Measurements from ENCODE around the gene QRICH2.
A peak's percentile ranks its signal among the peaks of the same experiment; 100 is the strongest.

QRICH2 gene

GRCh38 chr17:76329664-76330063, 21.6 kb upstream of the QRICH2 start:
- 95% methylated on average over 6 of the region's 8 CpGs for WGBS (ENCODE audit: insufficient coverage)
- ChIA-PET CTCF (interaction anchor here (1.2 to 1.3 kb wide), 2 partner anchors 27 to 294 kb away, joined by 3 read pairs; no protein-coding TSS in a partner anchor), POLR2A (interaction anchor here (1.1 kb wide), 1 partner anchor 10 kb away, joined by 3 read pairs; no protein-coding TSS in a partner anchor)
- H3K4me1 ChIP-seq (ENCODE audit: control extremely low read depth in 1 of 4, control insufficient read depth in 4 of 4, insufficient read depth in 4 of 4, low read length in 3 of 4) = peaks cover 0 to 3% (median under 1%) of the 10 kb centered on the region in 4 experiments
- no peaks in the 10 kb centered on the region for H3K27me3 ChIP-seq (replicated peaks in 2 of 5; ENCODE audit: control insufficient read depth in 4 of 5, insufficient read depth in 5 of 5, low read length in 4 of 5)
- H3K27ac ChIP-seq (ENCODE audit: insufficient read depth in 1 of 2, low read depth in 1 of 2, low read length in 2 of 2, poor library complexity in 1 of 2, severe bottlenecking in 2 of 2) = no peak overlapping the region
- H3K9me3 ChIP-seq (ENCODE audit: control extremely low read depth in 1 of 5, control insufficient read depth in 4 of 5, insufficient read depth in 2 of 5, low read depth in 1 of 5, low read length in 4 of 5) = no peaks in the 10 kb centered on the region
- H3K36me3 ChIP-seq (ENCODE audit: control insufficient read depth in 4 of 4, insufficient read depth in 4 of 4, low read length in 3 of 4) = peaks cover 8 to 29% (median 25%) of the 10 kb centered on the region in 4 experiments
- H3K4me3 ChIP-seq (ENCODE audit: control insufficient read depth in 1 of 7, extremely low read depth in 1 of 7, insufficient read depth in 4 of 7, low read depth in 2 of 7, low read length in 6 of 7) = no peak overlapping the region
- no peak for DNase-seq

- Histone ChIP-seq H3K4me3 (ENCODE audit: control insufficient read depth in 1 of 7, extremely low read depth in 1 of 7, insufficient read depth in 4 of 7, low read depth in 2 of 7, low read length in 6 of 7) (peak overlapping the region in 1 of 7 experiments; percentile 13), H3K9me3 (ENCODE audit: control extremely low read depth in 1 of 5, control insufficient read depth in 4 of 5, insufficient read depth in 2 of 5, low read depth in 1 of 5, low read length in 4 of 5) (no peaks in the 10 kb centered on the region), H3K36me3 (ENCODE audit: control insufficient read depth in 4 of 4, insufficient read depth in 4 of 4, low read length in 3 of 4) (peaks cover 8 to 38% (median 26%) of the 10 kb centered on the region in 4 experiments), H3K27me3 (replicated peaks in 2 of 5; ENCODE audit: control insufficient read depth in 4 of 5, insufficient read depth in 5 of 5, low read length in 4 of 5) (no peaks in the 10 kb centered on the region), H3K4me1 (ENCODE audit: control extremely low read depth in 1 of 4, control insufficient read depth in 4 of 4, insufficient read depth in 4 of 4, low read length in 3 of 4) (peaks cover 0 to 3% (median under 1%) of the 10 kb centered on the region in 4 experiments), H3K27ac (ENCODE audit: insufficient read depth in 1 of 2, low read depth in 1 of 2, low read length in 2 of 2, poor library complexity in 1 of 2, severe bottlenecking in 2 of 2) (no peak overlapping the region)
- ChIA-PET CTCF (interaction anchor here (0.9 to 1.6 kb wide), 3 partner anchors 16 to 70 kb away, joined by 3 to 4 read pairs (median 4); no protein-coding TSS in a partner anchor), POLR2A (interaction anchor here (1.0 kb wide), 1 partner anchor 11 kb away, joined by 3 read pairs; no protein-coding TSS in a partner anchor)
- WGBS (ENCODE audit: insufficient coverage) = 17% methylated on average over 2 of the region's 6 CpGs
- peak; percentile 2 to 37 (median 26) for DNase-seq
Observed at GRCh38 chr17:76327696-76328095, 19.6 kb upstream of the QRICH2 start.

GRCh38 chr17:76326306-76326705, 18.2 kb upstream of the QRICH2 start:
- WGBS (ENCODE audit: insufficient coverage) = no CpG with 5 or more reads among the region's 1 CpG
- Histone ChIP-seq H3K9me3 (ENCODE audit: control extremely low read depth in 1 of 5, control insufficient read depth in 4 of 5, insufficient read depth in 2 of 5, low read depth in 1 of 5, low read length in 4 of 5) (no peaks in the 10 kb centered on the region), H3K4me3 (ENCODE audit: control insufficient read depth in 1 of 7, extremely low read depth in 1 of 7, insufficient read depth in 4 of 7, low read depth in 2 of 7, low read length in 6 of 7) (no peak overlapping the region), H3K27me3 (replicated peaks in 2 of 5; ENCODE audit: control insufficient read depth in 4 of 5, insufficient read depth in 5 of 5, low read length in 4 of 5) (no peaks in the 10 kb centered on the region), H3K27ac (ENCODE audit: insufficient read depth in 1 of 2, low read depth in 1 of 2, low read length in 2 of 2, poor library complexity in 1 of 2, severe bottlenecking in 2 of 2) (no peak overlapping the region), H3K4me1 (ENCODE audit: control extremely low read depth in 1 of 4, control insufficient read depth in 4 of 4, insufficient read depth in 4 of 4, low read length in 3 of 4) (peaks cover 0 to 3% (median under 1%) of the 10 kb centered on the region in 4 experiments), H3K36me3 (ENCODE audit: control insufficient read depth in 4 of 4, insufficient read depth in 4 of 4, low read length in 3 of 4) (peaks cover 5 to 40% (median 25%) of the 10 kb centered on the region in 4 experiments)
- no peak for DNase-seq
- CTCF ChIA-PET = interaction anchor here (1.2 to 1.6 kb wide), 3 partner anchors 9 to 27 kb away, joined by 3 to 4 read pairs (median 3); no protein-coding TSS in a partner anchor
- POLR2A ChIA-PET = no interaction called here

GRCh38 chr17:76318586-76318985, 10.5 kb upstream of the QRICH2 start:
- H3K27me3 ChIP-seq (replicated peaks in 2 of 5; ENCODE audit: control insufficient read depth in 4 of 5, insufficient read depth in 5 of 5, low read length in 4 of 5) = no peaks in the 10 kb centered on the region
- peaks cover 0 to 9% (median 2%) of the 10 kb centered on the region in 4 experiments for H3K4me1 ChIP-seq (ENCODE audit: control extremely low read depth in 1 of 4, control insufficient read depth in 4 of 4, insufficient read depth in 4 of 4, low read length in 3 of 4)
- H3K36me3 ChIP-seq (ENCODE audit: control insufficient read depth in 4 of 4, insufficient read depth in 4 of 4, low read length in 3 of 4) = peaks cover 4 to 26% (median 17%) of the 10 kb centered on the region in 4 experiments
- ChIA-PET CTCF (interaction anchor here (1.1 kb wide), 1 partner anchor 16 kb away, joined by 3 read pairs; no protein-coding TSS in a partner anchor), POLR2A (no interaction called here)
- H3K27ac ChIP-seq (ENCODE audit: insufficient read depth in 1 of 2, low read depth in 1 of 2, low read length in 2 of 2, poor library complexity in 1 of 2, severe bottlenecking in 2 of 2) = no peak overlapping the region
- H3K4me3 ChIP-seq (ENCODE audit: control insufficient read depth in 1 of 7, extremely low read depth in 1 of 7, insufficient read depth in 4 of 7, low read depth in 2 of 7, low read length in 6 of 7) = no peak overlapping the region
- WGBS (ENCODE audit: insufficient coverage) = 88% methylated on average over 1 of the region's 3 CpGs
- DNase-seq = no peak
- no peaks in the 10 kb centered on the region for H3K9me3 ChIP-seq (ENCODE audit: control extremely low read depth in 1 of 5, control insufficient read depth in 4 of 5, insufficient read depth in 2 of 5, low read depth in 1 of 5, low read length in 4 of 5)

GRCh38 chr17:76317535-76317934, 9.5 kb upstream of the QRICH2 start:
- H3K36me3 ChIP-seq (ENCODE audit: control insufficient read depth in 4 of 4, insufficient read depth in 4 of 4, low read length in 3 of 4) = peaks cover 8 to 29% (median 24%) of the 10 kb centered on the region in 4 experiments
- POLR2A ChIA-PET = no interaction called here
- no peak overlapping the region for H3K4me3 ChIP-seq (ENCODE audit: control insufficient read depth in 1 of 7, extremely low read depth in 1 of 7, insufficient read depth in 4 of 7, low read depth in 2 of 7, low read length in 6 of 7)
- H3K27me3 ChIP-seq (replicated peaks in 2 of 5; ENCODE audit: control insufficient read depth in 4 of 5, insufficient read depth in 5 of 5, low read length in 4 of 5) = no peaks in the 10 kb centered on the region
- CTCF ChIA-PET = interaction anchor here (0.6 to 1.1 kb wide), 2 partner anchors 15 to 411 kb away, joined by 3 to 4 read pairs; no protein-coding TSS in a partner anchor
- no peak overlapping the region for H3K27ac ChIP-seq (ENCODE audit: insufficient read depth in 1 of 2, low read depth in 1 of 2, low read length in 2 of 2, poor library complexity in 1 of 2, severe bottlenecking in 2 of 2)
- no peak for DNase-seq
- peaks cover 0 to 9% (median 2%) of the 10 kb centered on the region in 4 experiments for H3K4me1 ChIP-seq (ENCODE audit: control extremely low read depth in 1 of 4, control insufficient read depth in 4 of 4, insufficient read depth in 4 of 4, low read length in 3 of 4)
- H3K9me3 ChIP-seq (ENCODE audit: control extremely low read depth in 1 of 5, control insufficient read depth in 4 of 5, insufficient read depth in 2 of 5, low read depth in 1 of 5, low read length in 4 of 5) = no peaks in the 10 kb centered on the region
- WGBS (ENCODE audit: insufficient coverage) = 83% methylated on average over 1 of the region's 2 CpGs

- Histone ChIP-seq H3K4me1 (ENCODE audit: control extremely low read depth in 1 of 4, control insufficient read depth in 4 of 4, insufficient read depth in 4 of 4, low read length in 3 of 4) (peaks cover 0 to 9% (median 2%) of the 10 kb centered on the region in 4 experiments), H3K27ac (ENCODE audit: insufficient read depth in 1 of 2, low read depth in 1 of 2, low read length in 2 of 2, poor library complexity in 1 of 2, severe bottlenecking in 2 of 2) (no peak overlapping the region), H3K36me3 (ENCODE audit: control insufficient read depth in 4 of 4, insufficient read depth in 4 of 4, low read length in 3 of 4) (peaks cover 15 to 38% (median 26%) of the 10 kb centered on the region in 4 experiments), H3K4me3 (ENCODE audit: control insufficient read depth in 1 of 7, extremely low read depth in 1 of 7, insufficient read depth in 4 of 7, low read depth in 2 of 7, low read length in 6 of 7) (no peak overlapping the region), H3K27me3 (replicated peaks in 2 of 5; ENCODE audit: control insufficient read depth in 4 of 5, insufficient read depth in 5 of 5, low read length in 4 of 5) (no peaks in the 10 kb centered on the region), H3K9me3 (ENCODE audit: control extremely low read depth in 1 of 5, control insufficient read depth in 4 of 5, insufficient read depth in 2 of 5, low read depth in 1 of 5, low read length in 4 of 5) (no peaks in the 10 kb centered on the region)
- POLR2A ChIA-PET = no interaction called here
- CTCF ChIA-PET = interaction anchor here (2.4 to 2.7 kb wide), 2 partner anchors 11 to 84 kb away, joined by 7 to 9 read pairs; no protein-coding TSS in a partner anchor
- WGBS (ENCODE audit: insufficient coverage) = 97% methylated on average over 11 of the region's 15 CpGs
- DNase-seq = peak in 1 of 3 donors; percentile 6
Observed at GRCh38 chr17:76314392-76315227, 6.5 kb upstream of the QRICH2 start.
